22Rv1 (cell line): ENCODE data around the gene GPC5.

Source experiments
- CTCF ChIP-seq: fragments of 450-650 bp; IDR thresholded peaks from 2 replicates; pipeline ENCODE4 v1.5.1; 2017; ENCODE audit warnings: mild to moderate bottlenecking
- ZFX ChIP-seq: fragments of 450-650 bp; IDR thresholded peaks from 2 replicates; pipeline ENCODE4 v1.6.1; 2017; ENCODE audit warnings: antibody characterized with exemption, borderline replicate concordance

GRCh38 chr13:91744284-91744683 is 345.9 kb downstream of the GPC5 start:
- TF ChIP-seq CTCF (no peak), ZFX (no peak)
